HG03439 (cell line): ENCODE data around the gene SPOP.

Source experiments
- ATAC-seq: cut with Tn5 transposase; IDR thresholded peaks from one replicate; pipeline ENCODE4 v1.9.1; 2021; ENCODE audit warnings: mild to moderate bottlenecking, moderate library complexity; ENCODE audit not compliant: unreplicated experiment

SPOP gene

DNA sequence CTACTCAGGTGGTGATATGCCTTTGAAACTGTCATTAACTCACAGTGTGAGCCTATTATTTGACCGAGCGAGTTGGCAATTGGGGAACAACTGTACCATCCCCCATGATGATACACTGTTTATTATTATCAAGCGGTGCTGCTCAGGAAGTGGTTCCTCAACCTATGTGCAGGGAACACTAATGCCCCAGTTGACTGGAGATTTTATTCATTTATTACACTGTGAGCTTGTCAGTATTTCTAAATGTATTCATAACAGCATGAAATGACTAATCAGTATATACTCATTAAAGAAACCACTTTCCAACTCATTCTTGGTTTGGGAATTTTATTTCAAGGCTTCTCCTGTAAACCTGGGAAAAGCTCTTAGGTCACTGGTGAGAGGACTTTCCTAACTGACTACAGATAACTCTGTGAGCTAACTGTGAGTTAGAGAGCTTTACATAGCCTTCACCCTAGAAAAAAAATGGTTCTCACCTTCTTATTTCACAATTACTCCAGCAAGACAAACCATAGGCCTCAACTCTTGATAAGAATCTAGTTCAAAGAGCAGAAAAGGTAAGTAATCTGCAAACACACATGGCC, 59.8 kb downstream of the SPOP start:
- ATAC-seq = no peak

DNA sequence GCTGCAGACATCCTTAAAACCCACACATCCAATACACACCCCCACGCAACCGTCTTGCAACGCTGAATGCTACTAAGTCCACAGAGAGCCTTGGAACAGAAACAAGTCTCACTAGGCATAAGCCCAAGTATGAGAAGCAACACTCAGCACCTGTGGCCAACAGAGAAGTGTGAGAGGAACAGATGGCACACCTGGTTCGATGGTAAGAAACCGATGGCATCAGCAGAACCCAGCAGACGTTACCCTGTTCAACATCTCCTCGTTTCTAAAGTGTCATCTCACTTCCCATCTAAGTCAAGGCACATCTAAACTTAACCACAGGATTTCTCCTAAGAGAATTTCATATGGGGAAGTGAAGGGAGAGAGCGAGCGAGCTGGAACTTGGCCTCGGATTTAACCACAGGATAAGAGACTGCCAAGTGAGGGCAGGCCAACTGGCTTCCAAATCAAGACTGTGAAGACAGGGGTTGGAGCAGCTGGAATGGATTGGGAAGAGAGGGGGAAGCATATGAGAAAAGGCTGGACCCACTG, 61.2 kb downstream of the SPOP start:
- no peak for ATAC-seq

DNA sequence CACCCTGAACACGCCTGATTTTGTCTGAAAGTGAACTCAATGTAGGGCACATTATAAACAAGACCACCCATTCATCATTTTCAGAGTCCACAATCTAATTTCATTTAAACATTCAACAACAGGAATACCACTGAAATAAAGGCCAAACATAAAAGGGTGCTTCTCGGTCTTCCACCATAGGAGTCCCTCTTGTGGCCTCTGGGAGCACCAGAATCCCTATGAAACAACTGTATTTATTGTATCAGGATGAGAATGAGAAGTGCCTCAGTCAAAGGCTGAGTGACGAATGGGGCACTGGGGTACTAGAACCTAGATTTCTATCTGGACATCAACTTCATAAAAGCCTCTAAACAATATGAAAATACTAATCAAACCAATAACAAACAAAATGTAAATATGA, 61.8 kb downstream of the SPOP start:
- ATAC-seq = no peak

DNA sequence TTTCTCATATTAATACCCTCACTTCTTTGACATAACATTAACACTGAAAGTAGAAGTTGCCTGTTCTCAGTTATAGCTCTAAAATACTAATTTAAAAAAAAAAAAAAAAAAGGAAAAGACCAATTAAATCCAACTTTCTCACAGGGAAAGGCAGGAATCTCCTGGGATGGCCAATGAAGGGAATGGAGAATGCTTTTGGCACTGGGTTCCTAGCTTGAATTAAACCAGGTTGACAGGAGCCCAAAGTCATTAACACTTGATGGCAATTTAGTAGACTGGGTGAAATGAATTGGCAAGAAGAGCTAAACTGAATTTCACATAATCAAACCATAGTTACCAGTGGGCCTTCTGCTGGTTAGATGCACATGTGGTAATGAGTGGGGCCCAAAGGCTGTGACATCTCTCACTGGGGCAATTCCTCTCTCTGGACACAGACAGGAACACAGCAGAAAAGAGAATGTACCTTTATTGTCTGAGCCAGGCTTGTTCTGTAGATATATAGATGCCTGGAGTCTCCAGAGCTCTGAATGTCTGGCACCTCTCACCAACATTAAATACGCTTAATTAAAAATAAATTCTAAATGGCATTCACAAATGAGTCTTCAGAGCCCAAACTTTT, 64.6 kb downstream of the SPOP start:
- no peak for ATAC-seq

DNA sequence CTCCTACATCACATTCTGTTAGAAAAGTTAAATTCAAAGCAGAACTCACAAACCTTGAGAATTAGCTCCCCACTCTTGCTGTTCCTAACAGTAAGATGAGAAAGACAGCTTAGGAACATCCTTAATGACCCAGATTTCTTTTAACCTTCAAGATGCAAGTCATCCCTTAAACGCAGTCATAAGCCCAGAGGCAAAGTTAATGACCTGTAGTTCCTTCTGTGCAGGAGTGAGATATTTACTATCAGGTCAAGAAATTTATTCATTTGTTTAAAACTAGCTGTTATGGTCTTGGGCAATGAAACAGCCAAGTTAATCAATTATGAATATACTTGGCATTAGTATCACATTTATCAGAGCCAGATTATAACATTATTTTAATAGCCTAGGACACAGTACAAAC, 65.2 kb downstream of the SPOP start:
- ATAC-seq = no peak

DNA sequence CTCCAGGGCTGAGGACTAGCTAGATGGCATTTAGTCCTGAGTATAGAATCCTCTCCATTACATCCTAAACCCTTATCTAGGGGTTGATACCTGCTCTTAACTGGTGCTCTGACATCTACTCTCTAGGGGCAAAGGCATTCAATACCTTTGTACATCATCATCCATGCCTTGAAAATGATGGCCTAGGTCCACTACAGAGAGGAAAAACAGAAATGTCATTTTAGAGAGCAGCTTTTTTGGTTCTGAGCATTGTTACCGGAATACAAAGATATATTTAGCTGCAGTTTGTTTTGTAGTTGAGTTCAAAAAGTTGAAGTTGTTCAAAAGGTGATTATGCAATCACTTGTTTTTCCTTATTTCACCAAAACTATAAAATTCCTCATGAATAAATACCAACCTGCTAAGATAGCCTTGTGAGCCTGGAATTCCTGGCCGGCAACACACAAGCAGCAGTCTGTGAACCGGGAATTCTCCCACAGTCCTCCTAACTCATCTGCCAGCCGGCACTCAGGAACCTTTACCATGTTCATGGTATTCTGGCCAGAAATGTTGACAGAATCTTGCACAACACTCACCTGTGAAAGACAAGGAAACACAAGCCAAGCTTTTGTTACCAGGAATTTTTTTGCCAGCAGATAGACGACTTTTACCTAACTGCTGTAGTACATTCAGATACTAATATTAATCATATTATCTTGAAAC, 66.9 kb downstream of the SPOP start:
- no peak for ATAC-seq

DNA sequence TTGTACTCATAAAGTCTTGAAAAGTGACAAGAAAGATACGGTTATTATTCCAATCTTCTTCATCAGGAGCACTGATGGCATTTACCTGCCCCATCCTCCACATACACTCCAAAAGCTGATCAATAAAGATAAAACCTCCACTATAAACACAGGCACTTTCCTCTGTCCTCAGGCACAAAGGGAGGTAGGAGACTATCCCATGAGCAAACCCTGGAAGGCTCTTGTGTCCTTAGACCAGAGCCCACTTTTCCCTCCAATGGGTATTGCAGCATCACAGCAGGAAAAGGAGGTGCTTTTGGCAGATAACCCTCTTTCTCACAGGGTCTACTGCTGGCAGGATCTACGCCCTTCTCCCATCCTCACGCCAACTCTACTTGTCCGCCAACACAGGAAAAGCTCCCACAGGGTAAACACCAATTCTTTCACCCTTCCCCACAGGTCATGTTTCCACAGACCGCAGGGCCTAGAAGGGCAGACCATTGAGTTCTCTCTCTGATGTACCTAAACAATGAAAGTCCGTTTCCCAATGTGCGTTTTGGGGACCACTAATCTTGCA, 73.5 kb downstream of the SPOP start:
- no peak for ATAC-seq

DNA sequence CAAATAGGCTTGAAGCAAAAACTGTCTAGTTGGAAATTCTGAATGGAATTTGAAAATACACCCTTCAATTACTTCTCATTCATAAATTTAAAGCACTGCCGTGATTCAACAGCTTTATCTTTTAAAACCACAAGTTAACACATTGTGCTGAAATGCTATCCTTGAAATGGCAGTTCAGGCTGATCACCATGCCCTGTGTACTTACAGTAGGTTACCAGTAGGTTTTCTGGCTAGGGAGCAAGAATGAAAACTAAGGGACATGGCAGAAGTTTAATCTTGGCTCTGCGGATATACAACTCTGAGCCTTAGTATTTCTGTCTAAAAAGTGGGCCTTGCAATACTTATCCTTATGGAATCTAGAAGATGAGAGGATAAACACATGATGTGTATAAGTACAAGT, 74.2 kb downstream of the SPOP start:
- no peak for ATAC-seq

DNA sequence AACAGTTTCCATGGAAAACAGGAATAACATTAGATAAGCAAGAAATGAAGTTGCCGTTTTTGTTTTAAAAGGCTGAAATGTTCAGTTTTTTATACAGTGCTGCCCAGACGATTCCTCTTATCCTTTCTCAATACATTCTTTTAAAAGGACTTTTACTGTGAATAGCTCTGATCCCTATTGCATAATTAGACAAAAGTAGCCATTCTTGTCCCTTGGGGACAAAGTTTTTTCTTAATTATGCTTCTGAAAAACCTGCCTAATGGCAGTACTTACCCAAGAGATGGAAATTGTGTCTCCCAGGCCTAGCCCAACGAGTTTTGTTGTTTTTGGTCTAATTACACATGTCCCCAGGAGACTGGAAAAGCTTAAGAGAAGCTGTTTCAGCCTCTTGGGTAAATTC, 74.7 kb downstream of the SPOP start:
- ATAC-seq = no peak

DNA sequence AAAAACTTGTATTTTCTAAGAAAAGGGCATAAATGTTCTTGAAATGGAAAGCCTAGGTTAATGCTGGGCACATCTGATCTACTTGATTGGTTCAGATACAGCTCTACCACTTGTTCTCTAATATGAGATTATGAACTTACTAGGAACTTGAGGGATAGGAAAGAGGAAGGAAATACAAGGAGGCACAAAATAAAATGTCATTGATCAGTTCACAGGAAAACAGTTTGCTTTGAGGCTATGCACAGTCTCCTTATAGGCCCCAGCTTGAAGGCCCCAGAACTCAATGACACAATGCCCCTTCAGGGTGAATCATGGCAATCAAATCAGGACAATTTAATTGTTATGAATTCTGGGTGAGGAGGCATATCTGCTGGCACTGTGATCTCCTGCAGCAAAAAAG, 75.1 kb downstream of the SPOP start:
- no peak for ATAC-seq

DNA sequence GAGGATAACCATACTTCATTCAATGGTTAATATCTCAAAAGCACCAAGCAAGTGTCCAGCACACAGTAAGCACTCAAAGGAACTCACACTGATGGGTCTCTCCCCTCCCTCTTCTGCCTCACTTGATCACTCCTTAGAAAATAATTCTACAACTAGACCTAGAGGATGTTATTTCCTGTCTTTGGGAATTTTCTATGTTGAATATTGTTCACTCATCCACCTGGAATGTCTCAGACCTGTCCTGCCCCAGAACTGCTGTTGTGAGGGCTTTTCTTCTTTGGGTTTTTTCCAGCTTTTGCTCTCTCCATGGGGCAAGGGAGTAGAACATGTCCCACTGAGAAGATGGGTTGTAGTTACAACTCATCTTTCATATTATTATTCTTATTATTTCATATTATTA, 76.9 kb downstream of the SPOP start:
- ATAC-seq = no peak

DNA sequence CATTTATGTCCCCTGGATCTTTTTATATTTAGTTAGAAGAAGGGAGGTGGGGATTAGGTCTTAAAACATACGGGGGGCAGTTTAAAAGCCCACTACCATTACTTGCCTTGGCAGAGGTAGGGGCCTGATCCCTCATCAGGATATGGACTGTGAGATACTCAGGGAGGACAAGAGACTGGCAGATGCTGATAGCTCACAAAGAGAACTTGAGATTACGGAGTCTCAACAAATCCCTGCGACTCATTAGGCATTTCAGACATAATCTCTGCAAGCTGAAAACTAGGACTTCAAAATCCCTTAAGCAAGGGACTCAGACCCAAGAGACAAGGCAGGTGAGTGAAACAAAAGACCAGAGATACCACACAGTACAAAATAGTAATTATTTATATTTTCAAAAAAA, 79.0 kb downstream of the SPOP start:
- no peak for ATAC-seq

DNA sequence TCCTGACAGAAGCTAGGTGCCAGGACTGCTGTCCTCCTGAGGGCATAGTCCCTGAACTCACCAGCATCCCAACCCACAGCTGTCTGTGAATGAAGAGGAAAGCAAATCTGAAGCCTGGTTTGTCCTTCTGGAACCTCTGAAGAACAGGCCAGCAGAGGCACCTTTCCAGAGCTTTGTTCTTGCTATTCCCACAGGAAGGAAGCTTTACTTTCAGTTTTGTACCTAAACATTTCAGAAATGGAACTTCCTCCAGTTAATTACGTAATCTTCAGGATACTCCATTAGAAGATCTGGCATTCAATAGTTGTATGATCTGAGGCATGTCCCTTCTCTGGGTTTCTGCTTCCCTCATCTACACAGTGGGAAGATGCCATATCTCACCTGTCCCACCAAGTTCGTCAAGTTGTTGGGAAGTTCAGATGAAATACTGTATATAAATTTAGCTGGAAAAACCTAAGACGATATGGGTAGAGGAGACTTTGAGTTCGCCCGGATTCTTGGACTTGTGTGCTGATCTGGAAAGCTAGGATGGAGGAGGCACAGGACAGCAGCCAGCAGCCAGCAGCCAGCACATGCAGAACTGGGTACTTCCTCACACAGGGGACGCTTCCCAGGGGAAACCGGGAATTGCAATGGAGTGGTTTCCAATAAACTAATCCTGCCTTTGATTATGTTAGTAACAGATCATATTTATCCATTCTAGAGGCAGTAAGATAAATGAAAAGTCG, 79.8 kb downstream of the SPOP start:
- no peak for ATAC-seq

DNA sequence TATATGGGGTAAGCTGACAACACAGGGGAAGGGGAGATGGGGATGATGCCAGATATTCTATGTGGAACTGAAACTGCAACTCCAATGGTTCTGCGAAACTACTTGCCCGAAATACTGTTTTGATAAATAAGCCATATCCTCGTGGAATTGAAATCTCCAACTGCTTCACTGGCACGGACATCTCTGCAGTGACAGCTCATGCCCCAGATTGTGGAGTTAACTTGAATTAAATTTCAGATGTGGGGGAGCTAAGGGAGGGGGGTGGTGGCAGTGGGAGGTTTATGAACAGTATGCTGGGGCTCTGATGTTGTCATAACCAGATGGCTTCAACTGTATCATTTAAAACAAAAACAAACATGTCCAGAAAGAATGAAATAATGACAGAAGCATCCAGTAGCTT, 80.5 kb downstream of the SPOP start:
- no peak for ATAC-seq

DNA sequence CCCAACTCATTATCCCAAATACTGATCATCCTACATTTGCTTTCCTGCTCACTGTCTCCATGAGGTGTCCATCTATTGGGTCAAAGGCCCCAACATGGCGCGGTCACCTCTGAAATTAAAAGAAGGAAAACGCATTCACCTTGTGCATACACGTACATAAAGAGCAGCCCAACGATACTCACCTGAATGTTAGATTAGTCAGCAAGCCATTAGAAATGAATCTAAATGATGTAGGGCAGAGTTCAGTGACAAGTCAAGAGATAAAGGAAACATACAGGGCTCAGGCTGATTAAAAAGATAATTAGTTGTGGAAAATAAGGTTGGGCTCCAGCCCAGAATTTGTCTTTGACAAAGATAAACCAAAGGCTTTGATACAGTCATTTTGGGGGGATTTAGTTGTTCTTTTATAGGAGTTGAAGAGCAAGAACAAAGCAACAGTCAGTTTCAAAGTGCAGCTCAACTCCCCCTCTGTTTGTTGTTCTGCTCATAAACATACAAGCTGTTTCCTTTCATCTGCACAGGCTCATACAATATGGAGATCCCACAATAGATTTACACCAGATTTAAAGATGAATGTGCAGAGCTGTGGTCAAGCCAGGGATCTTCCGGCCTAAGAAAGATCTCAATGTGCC, 81.2 kb downstream of the SPOP start:
- ATAC-seq = no peak

DNA sequence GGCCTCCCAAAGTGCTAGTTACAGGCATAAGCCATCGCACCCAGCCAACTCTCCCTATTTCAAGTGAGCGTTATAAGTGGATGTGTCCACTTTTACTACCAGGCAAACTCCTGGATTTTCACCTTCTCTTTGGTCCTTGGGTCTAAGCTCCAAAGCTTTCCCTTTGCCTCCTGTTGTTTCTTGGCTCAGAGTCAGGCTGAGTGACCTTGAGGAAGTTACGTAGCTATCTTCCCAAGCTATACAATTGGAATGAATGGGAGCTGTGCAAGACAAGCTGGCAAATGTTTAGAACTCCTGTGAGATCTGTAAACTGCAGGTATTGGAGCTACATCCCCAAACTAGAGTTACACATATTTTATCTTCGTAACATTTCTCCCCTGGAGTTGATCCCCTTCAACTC, 81.9 kb downstream of the SPOP start:
- ATAC-seq = no peak

DNA sequence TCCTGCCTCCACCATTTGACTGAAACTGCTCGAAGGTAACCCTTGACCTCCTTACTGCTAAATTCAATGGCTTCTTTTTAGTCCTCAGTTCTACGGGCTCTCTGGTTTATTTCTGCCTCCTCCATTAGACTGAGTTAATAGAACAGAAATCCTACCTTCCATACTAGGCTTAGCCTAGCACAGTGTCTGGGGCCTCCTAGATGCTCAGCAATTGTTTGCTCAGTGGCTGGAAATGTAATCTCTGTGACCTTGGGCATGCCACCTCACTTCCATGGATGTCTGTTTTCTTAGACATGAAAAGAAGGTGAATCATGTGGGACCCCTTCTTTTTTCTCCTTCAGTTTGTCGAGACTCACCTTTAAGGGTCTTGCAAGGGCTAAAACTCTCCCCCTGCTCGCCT, 82.6 kb downstream of the SPOP start:
- ATAC-seq = no peak

DNA sequence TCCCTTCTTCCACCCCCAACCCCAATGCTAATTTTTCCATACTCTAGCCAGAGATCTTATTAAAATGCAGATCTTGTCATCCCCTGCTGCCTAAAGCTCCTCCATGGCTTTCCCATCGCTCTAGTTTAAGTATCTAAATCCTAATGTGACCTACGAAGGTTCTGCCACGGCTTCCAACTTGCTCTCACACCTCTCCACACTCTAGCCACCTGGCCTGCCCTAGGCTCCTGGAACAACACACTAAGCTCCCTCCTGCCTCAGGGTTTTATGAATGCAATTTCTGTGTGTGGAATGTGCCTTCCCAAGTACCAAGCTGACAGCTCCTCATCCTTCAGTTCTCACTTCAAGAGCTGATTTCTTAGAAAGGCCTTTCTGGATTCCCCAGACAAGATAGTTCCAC, 85.6 kb downstream of the SPOP start:
- ATAC-seq = no peak

DNA sequence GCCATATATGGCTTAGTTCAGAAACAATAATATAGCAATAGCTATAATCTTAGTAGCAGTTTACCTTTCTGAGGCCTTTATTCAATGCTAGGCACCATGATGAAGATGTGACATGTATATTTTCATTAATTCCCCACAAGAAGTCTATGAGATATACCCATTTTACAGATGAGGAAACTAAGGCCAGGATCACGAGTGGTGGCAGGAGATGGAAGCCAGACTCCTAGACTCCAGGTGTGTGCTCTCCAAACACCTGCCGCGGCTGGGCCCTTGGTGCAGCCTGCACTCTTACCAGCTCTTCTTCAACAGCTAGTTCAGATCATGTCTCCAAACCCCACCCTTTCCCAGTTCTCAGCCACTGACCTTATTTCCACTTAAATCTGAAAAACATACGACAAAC, 87.0 kb downstream of the SPOP start:
- no peak for ATAC-seq

DNA sequence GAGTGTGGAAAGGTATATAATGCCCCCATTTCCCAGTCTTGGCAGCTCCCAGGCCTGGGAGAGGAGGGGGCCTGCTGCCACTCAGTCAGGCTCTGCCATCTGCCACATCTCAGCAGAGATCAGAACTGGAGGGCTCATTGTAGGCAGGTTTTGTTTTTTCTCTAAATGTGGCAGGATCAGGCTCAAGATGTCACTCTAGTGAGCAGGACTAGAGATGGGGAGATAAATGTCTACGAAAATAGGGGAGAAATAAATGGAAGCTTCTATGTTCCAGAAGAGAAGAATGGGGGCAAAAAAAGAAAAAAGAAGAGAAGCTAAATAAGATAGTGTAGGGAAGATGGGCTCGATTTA, 88.3 kb downstream of the SPOP start:
- ATAC-seq = no peak
